AG04449 (cell line): ENCODE measurements around the gene DYNLT5.
"Not testable (repeated sequence)": the region's sequence is repeated elsewhere in the genome, so short reads cannot be mapped to it uniquely, and the experiment has no call there.

Experiments
- CTCF ChIA-PET: fragments of 350-600 bp; formaldehyde crosslinking; extraction: SDS; loops from one replicate; lab custom pipeline; 2021; ENCODE audit warnings: antibody characterized with exemption; lab: Yijun Ruan, JAX
- POLR2A ChIA-PET: fragments of 400-600, 350-600 bp; formaldehyde crosslinking; extraction: SDS; loops from one replicate; lab custom pipeline; 2020; ENCODE audit warnings: antibody characterized with exemption, inconsistent platforms; lab: Yijun Ruan, JAX
- DNase-seq: peaks from one replicate; pipeline ENCODE4 v3.0.0-alpha.2; 2010; ENCODE audit warnings: low read depth, low spot score
- H3K4me3 ChIP-seq: 2 replicates; pipeline ENCODE4 v1.5.1; 2011; ENCODE audit warnings: low read depth, mild to moderate bottlenecking, control low read depth, low read length
- TF ChIP-seq, protein P1 (sequence below): IDR thresholded peaks from one replicate; pipeline ENCODE4 v1.5.1; 2011; ENCODE audit warnings: mild to moderate bottlenecking, moderate library complexity, low read length, control low read depth, inconsistent platforms; ENCODE audit not compliant: insufficient read depth; ENCODE audit errors: missing control alignments

Gene DYNLT5

GRCh38 chr1:66725885-66726665 lies 26.2 kb upstream of the DYNLT5 start:
- TF ChIP-seq, protein P1, sequence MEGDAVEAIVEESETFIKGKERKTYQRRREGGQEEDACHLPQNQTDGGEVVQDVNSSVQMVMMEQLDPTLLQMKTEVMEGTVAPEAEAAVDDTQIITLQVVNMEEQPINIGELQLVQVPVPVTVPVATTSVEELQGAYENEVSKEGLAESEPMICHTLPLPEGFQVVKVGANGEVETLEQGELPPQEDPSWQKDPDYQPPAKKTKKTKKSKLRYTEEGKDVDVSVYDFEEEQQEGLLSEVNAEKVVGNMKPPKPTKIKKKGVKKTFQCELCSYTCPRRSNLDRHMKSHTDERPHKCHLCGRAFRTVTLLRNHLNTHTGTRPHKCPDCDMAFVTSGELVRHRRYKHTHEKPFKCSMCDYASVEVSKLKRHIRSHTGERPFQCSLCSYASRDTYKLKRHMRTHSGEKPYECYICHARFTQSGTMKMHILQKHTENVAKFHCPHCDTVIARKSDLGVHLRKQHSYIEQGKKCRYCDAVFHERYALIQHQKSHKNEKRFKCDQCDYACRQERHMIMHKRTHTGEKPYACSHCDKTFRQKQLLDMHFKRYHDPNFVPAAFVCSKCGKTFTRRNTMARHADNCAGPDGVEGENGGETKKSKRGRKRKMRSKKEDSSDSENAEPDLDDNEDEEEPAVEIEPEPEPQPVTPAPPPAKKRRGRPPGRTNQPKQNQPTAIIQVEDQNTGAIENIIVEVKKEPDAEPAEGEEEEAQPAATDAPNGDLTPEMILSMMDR = peak; percentile 78
- CTCF ChIA-PET = interaction anchor here (0.6 to 4.9 kb wide), 47 partner anchors 8 to 486 kb away, joined by 3 to 62 read pairs (median 4); partner anchors contain the start of genes DYNLT5 and SGIP1
- no peak overlapping the region for H3K4me3 ChIP-seq
- POLR2A ChIA-PET = interaction anchor here (1.3 kb wide), 1 partner anchor 10 kb away, joined by 4 read pairs; no protein-coding TSS in a partner anchor
- peak; percentile 24 for DNase-seq

- POLR2A ChIA-PET = no interaction called here
Observed at GRCh38 chr1:66728021-66728420, 24.2 kb upstream of the DYNLT5 start.

DNA sequence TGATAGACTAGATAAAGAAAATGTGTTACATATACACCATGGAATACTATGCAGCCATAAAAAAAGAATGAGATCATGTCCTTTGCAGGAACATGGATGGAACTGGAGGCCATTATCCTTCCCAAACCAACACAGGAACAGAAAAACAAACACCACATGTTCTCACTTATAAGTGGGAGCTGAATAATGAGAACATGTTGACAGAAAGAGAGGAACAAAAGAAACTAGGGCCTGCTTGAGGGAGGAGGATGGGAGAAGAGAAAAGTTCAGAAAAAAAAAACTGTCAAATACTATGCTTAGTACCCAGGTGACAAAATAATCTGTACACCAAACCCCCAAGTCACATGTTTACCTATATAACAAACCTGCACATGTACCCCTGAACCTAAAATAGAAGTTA lies 23.5 kb upstream of the DYNLT5 start:
- POLR2A ChIA-PET, DNase-seq, H3K4me3 ChIP-seq: not testable (repeated sequence)
- CTCF ChIA-PET = interaction anchor here (0.7 to 4.9 kb wide), 4 partner anchors 10 to 18 kb away, joined by 3 to 43 read pairs (median 5); no protein-coding TSS in a partner anchor

More at GRCh38 chr1:66728021-66728420, 24.2 kb upstream of the DYNLT5 start:
- CTCF ChIA-PET = interaction anchor here (0.7 to 4.9 kb wide), 5 partner anchors 11 to 224 kb away, joined by 3 to 43 read pairs (median 5); no protein-coding TSS in a partner anchor
- no peak overlapping the region for H3K4me3 ChIP-seq
- TF ChIP-seq, protein P1 = no peak
- DNase-seq = no peak

- ChIA-PET POLR2A (no interaction called here), CTCF (interaction anchor here (1.1 to 4.9 kb wide), 3 partner anchors 10 to 18 kb away, joined by 3 to 43 read pairs (median 7); no protein-coding TSS in a partner anchor)
- no peak overlapping the region for H3K4me3 ChIP-seq
- TF ChIP-seq, protein P1 = no peak
- DNase-seq = no peak
Observed at GRCh38 chr1:66729119-66729518, 23.1 kb upstream of the DYNLT5 start.

GRCh38 chr1:66729523-66729922 lies 22.7 kb upstream of the DYNLT5 start:
- no peak for DNase-seq
- ChIA-PET POLR2A (no interaction called here), CTCF (interaction anchor here (2.3 to 4.9 kb wide), 2 partner anchors 9 to 13 kb away, joined by 7 to 43 read pairs; no protein-coding TSS in a partner anchor)
- no peak overlapping the region for H3K4me3 ChIP-seq
- TF ChIP-seq, protein P1 = no peak

DNA sequence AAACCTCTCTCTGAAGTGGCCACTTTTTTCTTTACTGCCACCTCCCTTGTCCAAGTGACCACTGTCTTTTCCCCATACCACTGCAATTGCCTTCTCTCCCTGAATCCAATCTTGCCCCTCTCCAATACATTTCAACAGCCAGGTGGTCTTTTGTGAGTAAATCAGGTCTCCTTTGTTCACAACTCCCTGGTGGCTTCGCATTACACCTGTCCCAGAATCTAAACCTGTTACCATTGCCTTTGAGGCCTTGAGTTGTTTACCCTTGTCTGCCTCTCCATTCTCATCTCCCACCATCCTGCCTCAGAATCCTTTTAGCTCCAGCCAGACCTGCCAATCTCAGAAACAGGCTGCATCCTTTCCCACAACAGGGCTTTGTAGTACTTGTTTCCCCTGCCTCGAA lies 21.8 kb upstream of the DYNLT5 start:
- no peak overlapping the region for H3K4me3 ChIP-seq
- DNase-seq = no peak
- TF ChIP-seq, protein P1 = no peak
- POLR2A ChIA-PET = no interaction called here
- CTCF ChIA-PET = no interaction called here
